Measurements from ENCODE around the gene KCNJ5. TPM values are rescaled to one million over a fixed set of nuclear protein-coding genes. Genes with fewer than 3 reads are reported as not detected.

The KCNJ5 gene
- total RNA-seq, 1 donor from 2014 or later, result not detected

GRCh38 chr11:128876133-128876650, 15.0 kb upstream of the KCNJ5 start:
- Mint-ChIP-seq H3K27me3 (peaks cover 40% of the 10 kb centered on the region), H3K4me3 (no peak overlapping the region), H3K4me1 (no peaks in the 10 kb centered on the region), H3K9me3 (no peaks in the 10 kb centered on the region), H3K27ac (no peak overlapping the region), H3K36me3 (ENCODE audit: low read depth) (no peaks in the 10 kb centered on the region)
- no peak for DNase-seq
- no peak for ATAC-seq (ENCODE audit: low read depth)
- POLR2A ChIA-PET, result no interaction called here
- intact Hi-C loops (cut with micrococcal nuclease), result no loop called here
- CTCF ChIA-PET, result no interaction called here
- no peak for TF ChIP-seq CTCF (IDR thresholded peaks at IDR 0.05)

- Mint-ChIP-seq H3K27ac (no peak overlapping the region), H3K27me3 (peaks cover 50% of the 10 kb centered on the region)
- CTCF ChIA-PET, result no interaction called here
Measured at GRCh38 chr11:128877726-128878125, 13.4 kb upstream of the KCNJ5 start.

GRCh38 chr11:128878455-128878854, 12.7 kb upstream of the KCNJ5 start:
- peaks cover 53% of the 10 kb centered on the region for H3K27me3 Mint-ChIP-seq
- DNase-seq, result no peak
- H3K4me1 Mint-ChIP-seq, result no peaks in the 10 kb centered on the region
- CTCF ChIA-PET, result interaction anchor here (0.9 kb wide), 1 partner anchor 20 kb away, joined by 3 read pairs; no protein-coding TSS in a partner anchor
- H3K9me3 Mint-ChIP-seq, result no peaks in the 10 kb centered on the region
- no peak for TF ChIP-seq CTCF (IDR thresholded peaks at IDR 0.05)
- no peak for ATAC-seq (ENCODE audit: low read depth)
- intact Hi-C loops (cut with micrococcal nuclease), result no loop called here
- POLR2A ChIA-PET, result no interaction called here
- no peak overlapping the region for H3K4me3 Mint-ChIP-seq
- no peak overlapping the region for H3K27ac Mint-ChIP-seq
- H3K36me3 Mint-ChIP-seq (ENCODE audit: low read depth), result no peaks in the 10 kb centered on the region

More at GRCh38 chr11:128877726-128878125, 13.4 kb upstream of the KCNJ5 start:
- Mint-ChIP-seq H3K4me1 (no peaks in the 10 kb centered on the region), H3K4me3 (no peak overlapping the region), H3K9me3 (no peaks in the 10 kb centered on the region), H3K36me3 (ENCODE audit: low read depth) (no peaks in the 10 kb centered on the region)
- DNase-seq, result no peak
- POLR2A ChIA-PET, result no interaction called here
- TF ChIP-seq CTCF (IDR thresholded peaks at IDR 0.05), result no peak
- no peak for ATAC-seq (ENCODE audit: low read depth)
- intact Hi-C loops (cut with micrococcal nuclease), result no loop called here

- intact Hi-C loops (cut with micrococcal nuclease), result no loop called here
- Mint-ChIP-seq H3K4me3 (no peak overlapping the region), H3K9me3 (no peaks in the 10 kb centered on the region), H3K36me3 (ENCODE audit: low read depth) (no peaks in the 10 kb centered on the region), H3K27me3 (peaks cover 56% of the 10 kb centered on the region), H3K4me1 (no peaks in the 10 kb centered on the region), H3K27ac (no peak overlapping the region)
- CTCF ChIA-PET, result interaction anchor here (1.4 to 4.0 kb wide), 2 partner anchors 71 to 77 kb away, joined by 3 to 18 read pairs; no protein-coding TSS in a partner anchor
- no peak for DNase-seq
- no peak for ATAC-seq (ENCODE audit: low read depth)
- TF ChIP-seq CTCF (IDR thresholded peaks at IDR 0.05), result no peak
- POLR2A ChIA-PET, result no interaction called here
Measured at GRCh38 chr11:128879817-128880216, 11.3 kb upstream of the KCNJ5 start.

- TF ChIP-seq CTCF (IDR thresholded peaks at IDR 0.05), result no peak
- DNase-seq, result no peak
- POLR2A ChIA-PET, result no interaction called here
- no peak for ATAC-seq (ENCODE audit: low read depth)
- H3K4me1 Mint-ChIP-seq, result no peaks in the 10 kb centered on the region
- peaks cover 62% of the 10 kb centered on the region for H3K27me3 Mint-ChIP-seq
- no peaks in the 10 kb centered on the region for H3K9me3 Mint-ChIP-seq
- CTCF ChIA-PET, result interaction anchor here (0.9 to 4.0 kb wide), 5 partner anchors 9 to 75 kb away, joined by 3 to 18 read pairs (median 4); no protein-coding TSS in a partner anchor
- no peak overlapping the region for H3K4me3 Mint-ChIP-seq
- H3K36me3 Mint-ChIP-seq (ENCODE audit: low read depth), result no peaks in the 10 kb centered on the region
- H3K27ac Mint-ChIP-seq, result no peak overlapping the region
- intact Hi-C loops (cut with micrococcal nuclease), result no loop called here
Measured at GRCh38 chr11:128881221-128881620, 9.9 kb upstream of the KCNJ5 start.
